VCaP (cell line): ENCODE results near the gene CEP55.

Experiments used
- H3K27ac ChIP-seq: fragments of 450-650 bp; 2 replicates; pipeline ENCODE4 v1.5.1; 2017
- TF ChIP-seq, protein P1 (sequence below): fragments of 450-650 bp; conservative IDR thresholded peaks from 2 replicates; pipeline ENCODE4 v1.5.1; 2017; ENCODE audit warnings: mild to moderate bottlenecking, moderate library complexity

CEP55 gene

DNA sequence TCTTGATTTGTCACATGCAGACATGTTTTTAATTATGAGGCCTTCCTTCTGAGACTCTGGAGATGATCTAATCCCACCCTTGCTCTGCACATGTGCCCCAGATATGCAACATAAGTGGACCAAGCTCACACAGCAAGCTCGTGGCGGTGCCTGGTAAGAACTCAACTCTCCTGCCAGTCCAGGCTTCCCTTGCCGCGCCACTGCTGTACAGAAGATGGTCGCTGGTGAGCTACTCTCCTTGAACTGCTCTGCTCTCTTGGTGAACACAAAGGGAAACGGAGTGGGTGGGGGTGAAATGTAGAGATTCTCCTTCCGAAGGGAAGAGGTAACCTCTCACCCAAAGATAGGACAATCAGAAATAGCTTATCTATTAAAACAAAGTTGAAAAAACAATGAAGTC is 39.9 kb upstream of the CEP55 start:
- TF ChIP-seq, protein P1, sequence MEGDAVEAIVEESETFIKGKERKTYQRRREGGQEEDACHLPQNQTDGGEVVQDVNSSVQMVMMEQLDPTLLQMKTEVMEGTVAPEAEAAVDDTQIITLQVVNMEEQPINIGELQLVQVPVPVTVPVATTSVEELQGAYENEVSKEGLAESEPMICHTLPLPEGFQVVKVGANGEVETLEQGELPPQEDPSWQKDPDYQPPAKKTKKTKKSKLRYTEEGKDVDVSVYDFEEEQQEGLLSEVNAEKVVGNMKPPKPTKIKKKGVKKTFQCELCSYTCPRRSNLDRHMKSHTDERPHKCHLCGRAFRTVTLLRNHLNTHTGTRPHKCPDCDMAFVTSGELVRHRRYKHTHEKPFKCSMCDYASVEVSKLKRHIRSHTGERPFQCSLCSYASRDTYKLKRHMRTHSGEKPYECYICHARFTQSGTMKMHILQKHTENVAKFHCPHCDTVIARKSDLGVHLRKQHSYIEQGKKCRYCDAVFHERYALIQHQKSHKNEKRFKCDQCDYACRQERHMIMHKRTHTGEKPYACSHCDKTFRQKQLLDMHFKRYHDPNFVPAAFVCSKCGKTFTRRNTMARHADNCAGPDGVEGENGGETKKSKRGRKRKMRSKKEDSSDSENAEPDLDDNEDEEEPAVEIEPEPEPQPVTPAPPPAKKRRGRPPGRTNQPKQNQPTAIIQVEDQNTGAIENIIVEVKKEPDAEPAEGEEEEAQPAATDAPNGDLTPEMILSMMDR, result no peak
- H3K27ac ChIP-seq, result no peak overlapping the region

DNA sequence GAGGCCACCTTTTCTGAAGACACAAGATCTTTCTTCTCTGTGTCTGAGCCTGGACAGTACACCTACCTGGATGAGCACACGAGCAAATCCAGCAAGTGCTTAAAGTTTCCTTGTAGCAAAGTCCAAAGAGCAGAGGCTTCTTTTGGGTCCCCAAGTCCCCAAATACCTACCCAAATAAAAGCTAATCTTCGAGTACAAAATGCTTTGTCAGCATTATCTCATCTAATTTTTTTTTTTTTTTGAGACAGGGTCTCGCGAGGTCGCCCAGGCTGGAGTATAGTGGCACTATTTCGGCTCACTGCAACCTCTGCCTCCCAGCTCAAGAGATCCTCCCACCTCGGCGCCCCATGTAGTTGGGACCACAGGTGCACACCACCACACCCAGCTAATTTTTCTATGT is 38.9 kb upstream of the CEP55 start:
- TF ChIP-seq, protein P1, result no peak
- no peak overlapping the region for H3K27ac ChIP-seq

DNA sequence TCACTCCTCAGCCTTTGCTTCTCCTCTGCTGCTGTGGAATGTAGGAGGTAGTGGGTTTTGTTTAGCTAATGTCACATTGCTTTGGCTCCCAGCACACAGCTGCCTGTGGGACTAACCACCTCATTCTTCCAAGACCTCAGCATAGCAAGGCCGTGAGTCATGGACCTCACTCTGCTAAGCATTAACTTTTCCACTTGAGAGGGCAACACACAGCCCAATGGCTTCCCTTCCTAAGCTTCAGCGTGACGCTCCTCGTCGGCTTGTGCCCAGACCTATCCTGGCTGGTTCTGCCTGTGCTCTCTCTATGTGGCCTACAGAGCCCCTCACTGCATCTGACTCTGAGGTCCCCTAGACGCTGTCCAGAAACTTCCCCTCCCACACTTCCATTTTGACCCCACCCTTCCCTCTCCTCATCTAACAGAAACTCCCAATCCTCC is 37.6 kb upstream of the CEP55 start:
- TF ChIP-seq, protein P1, result no peak
- H3K27ac ChIP-seq, result no peak overlapping the region

DNA sequence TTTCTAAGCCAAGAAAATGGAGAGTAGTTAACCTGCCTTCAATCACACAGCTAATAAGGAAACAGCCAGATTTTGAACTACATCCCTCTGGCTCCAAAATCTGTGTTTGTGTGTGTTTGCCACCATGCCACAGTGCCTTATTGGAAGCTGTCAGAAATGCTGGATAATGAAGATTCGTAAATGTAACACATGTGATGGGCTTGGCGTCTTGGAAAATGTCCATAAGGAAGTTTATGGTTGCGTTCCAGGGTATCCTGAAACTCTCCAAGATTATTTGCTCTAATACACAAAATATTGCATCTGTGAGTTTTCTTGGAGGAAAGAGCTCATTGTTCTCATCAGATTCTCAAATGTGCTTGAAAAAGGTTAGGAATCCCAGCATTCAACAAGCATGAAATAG is 36.9 kb upstream of the CEP55 start:
- no peak overlapping the region for H3K27ac ChIP-seq
- TF ChIP-seq, protein P1, result no peak

DNA sequence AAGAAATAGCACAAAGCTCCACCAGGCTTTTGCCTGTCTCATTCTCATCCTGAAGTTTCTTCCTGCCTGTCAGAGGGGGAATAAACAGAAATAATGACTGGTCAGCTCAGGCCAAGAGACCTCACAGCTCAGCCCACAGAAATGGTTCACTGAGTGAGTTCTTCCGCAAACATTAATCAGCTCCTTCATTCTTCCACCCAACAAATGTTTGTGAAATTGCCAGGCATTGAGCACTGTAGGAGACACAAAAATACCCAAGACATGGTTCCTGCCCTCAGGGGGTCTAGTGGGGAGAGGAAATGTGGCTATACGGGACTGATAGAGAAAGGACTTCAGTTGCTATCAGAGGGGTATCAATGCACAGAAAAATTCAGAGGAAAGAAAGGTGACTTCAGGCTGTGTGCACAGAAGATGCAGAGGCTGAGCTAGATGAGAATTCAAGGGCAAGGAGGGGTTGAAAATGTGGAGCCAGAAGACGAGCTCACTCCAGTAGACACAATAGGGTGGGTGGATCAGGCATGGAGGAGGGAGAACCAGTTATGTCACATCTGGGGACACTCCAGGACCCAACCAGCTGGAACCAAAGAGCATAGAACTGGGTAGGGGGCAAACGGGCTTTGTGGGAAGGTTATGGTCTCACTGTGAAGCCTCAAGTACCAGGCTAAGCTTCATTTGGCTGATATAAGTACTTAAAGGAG is 35.2 kb upstream of the CEP55 start:
- no peak overlapping the region for H3K27ac ChIP-seq
- TF ChIP-seq, protein P1, result no peak

DNA sequence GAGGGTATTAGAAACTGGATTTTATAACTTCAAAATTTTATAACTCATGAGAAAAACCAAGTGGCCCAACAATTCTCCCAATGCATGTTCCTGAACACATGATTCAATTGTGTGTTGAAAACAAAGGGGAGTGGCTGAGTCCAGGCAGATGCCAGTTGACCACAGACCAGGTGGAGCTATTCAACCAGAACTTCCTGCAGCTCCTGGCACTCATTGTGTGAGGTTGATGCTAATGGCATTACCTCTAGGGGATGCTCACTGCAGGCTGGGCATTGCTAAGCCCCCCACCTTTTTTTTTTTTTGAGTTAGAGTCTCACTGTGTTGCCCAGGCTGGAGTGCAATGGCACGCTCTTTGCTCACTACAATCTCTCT is 34.6 kb upstream of the CEP55 start:
- TF ChIP-seq, protein P1, result no peak
- no peak overlapping the region; the same call in 1 of the 2 replicates for H3K27ac ChIP-seq

DNA sequence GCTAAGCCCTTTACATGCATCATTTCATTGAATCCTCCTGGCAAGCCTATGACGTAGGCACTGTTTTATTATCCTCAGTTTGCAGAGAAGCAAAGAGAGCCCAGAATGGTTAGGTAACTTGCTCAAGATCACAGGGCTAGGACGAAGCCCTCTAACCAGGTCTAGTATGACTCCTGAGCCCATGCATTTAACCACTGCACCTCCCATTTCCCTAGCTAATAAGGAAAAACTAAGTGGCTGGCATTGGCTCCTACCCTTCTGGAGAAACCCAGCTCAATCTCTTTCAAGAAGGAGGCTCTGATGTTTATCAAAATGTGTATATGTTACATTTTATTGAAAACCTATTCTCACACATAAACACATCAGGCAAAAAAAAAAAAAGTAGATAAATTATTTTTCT is 34.0 kb upstream of the CEP55 start:
- TF ChIP-seq, protein P1, result no peak
- H3K27ac ChIP-seq, result peak overlapping the region; percentile 23; the same call in 1 of the 2 replicates
